ENCODE measurements around the gene DCC.

Gene DCC

GRCh38 chr18:53322163-53322562 is 982.2 kb downstream of the DCC start:
- H3K4me3 ChIP-seq (ENCODE audit: low read depth, low read length): no peak overlapping the region

- no peak overlapping the region for H3K4me3 ChIP-seq (ENCODE audit: low read depth, low read length)
These were observed 984.4 kb downstream of the DCC start for GRCh38 chr18:53324353-53324752.

- H3K4me3 ChIP-seq (ENCODE audit: low read depth, low read length): no peak overlapping the region
These were observed 1020.8 kb downstream of the DCC start for GRCh38 chr18:53360501-53361443.

- H3K4me3 ChIP-seq (ENCODE audit: low read depth, low read length): no peak overlapping the region
These were observed 1035.6 kb downstream of the DCC start for GRCh38 chr18:53375621-53376020.

DNA sequence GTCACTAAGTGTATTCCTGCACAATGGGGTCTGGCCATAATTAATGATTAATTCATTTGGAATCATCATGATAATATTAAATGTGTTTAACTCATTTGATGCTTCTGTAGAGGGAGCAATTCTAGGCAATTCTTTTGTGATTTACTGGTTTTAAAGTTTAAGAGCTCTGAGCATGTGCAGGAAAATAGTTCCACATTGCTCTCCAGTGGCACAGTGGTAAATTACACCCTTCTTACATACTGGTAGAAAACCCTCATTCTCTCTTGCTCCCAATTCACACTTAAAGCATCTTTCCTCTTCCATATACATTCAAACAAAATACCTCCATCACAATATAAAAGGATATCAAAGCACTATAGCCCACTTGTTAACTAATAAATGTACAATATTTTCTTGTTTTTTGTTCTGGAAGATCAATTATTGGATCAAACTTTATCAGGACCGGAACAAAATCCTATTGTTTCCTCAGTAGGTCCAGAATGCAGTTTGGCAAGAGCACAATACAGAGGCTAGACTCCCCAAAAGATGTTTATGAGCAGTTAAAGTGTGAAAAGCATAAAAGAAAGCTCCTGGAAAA is 1040.2 kb downstream of the DCC start:
- no peak overlapping the region for H3K4me3 ChIP-seq (ENCODE audit: low read depth, low read length)

DNA sequence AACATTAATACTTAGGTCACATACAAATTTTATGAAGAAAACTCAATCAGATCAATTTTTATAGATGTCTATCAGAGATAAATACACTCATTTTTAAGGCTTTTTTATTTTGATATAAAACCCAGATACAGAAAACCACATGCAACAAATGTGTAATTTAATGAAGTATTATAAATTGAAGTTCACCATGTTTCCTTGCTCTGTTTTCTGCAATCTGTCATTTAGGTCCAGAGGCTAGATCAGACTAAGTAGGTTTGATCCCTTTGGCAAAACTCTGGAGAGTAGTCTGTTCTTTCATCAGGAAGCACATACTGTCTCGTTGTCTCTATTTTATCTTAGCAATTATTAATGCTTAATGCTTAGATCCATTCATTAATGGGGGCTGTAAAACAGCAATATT is 1042.9 kb downstream of the DCC start:
- no peak overlapping the region for H3K4me3 ChIP-seq (ENCODE audit: low read depth, low read length)

- H3K4me3 ChIP-seq (ENCODE audit: low read depth, low read length): no peak overlapping the region
These were observed 1045.9 kb downstream of the DCC start for GRCh38 chr18:53385889-53386288.

DNA sequence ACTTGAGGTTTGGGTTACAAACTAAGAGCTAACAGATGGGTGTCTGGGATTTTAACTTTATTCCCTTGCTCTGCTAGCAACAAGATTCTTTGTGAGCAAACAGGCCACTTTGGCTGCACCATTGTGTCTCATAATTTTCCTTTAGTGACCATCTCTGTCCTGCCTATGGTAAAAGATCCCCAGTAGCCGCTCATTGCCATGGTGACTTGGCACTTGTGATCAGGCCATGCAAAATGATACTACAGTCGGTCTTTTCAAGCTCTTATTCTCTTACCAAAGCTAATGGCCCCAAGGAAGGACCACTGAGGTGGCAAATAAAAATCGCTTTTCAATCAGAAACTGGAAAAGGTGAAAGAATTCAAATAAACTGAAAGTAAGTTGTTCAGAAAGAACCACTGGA is 1047.6 kb downstream of the DCC start:
- H3K4me3 ChIP-seq (ENCODE audit: low read depth, low read length): no peak overlapping the region

- no peak overlapping the region for H3K4me3 ChIP-seq (ENCODE audit: low read depth, low read length)
These were observed 1062.7 kb downstream of the DCC start for GRCh38 chr18:53402670-53403069.

DNA sequence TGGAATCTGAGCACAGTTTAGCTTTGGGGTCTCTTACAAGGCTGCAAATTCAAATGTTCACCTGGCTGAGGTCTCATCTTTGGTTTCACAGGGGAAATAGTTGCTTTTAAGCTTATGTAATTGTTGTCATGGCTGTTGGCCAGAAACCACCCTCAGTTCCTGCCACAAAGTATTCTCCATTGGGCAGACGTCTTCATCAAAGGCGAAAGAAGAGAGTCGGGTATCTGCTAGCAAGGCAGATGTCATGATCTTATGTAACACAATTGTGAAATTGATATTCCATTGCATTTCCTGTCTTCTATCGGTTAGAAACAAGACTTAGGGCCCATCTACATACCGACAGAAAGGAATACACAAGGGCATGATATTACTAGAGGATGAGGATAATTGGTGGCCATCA is 1068.3 kb downstream of the DCC start:
- no peak overlapping the region for H3K4me3 ChIP-seq (ENCODE audit: low read depth, low read length)

GRCh38 chr18:53411511-53411910 is 1071.5 kb downstream of the DCC start:
- no peak overlapping the region for H3K4me3 ChIP-seq (ENCODE audit: low read depth, low read length)

- H3K4me3 ChIP-seq (ENCODE audit: low read depth, low read length): no peak overlapping the region
These were observed 1077.0 kb downstream of the DCC start for GRCh38 chr18:53417003-53417402.

- no peak overlapping the region for H3K4me3 ChIP-seq (ENCODE audit: low read depth, low read length)
These were observed 1081.9 kb downstream of the DCC start for GRCh38 chr18:53421869-53422268.

GRCh38 chr18:53422896-53423295 is 1082.9 kb downstream of the DCC start:
- no peak overlapping the region for H3K4me3 ChIP-seq (ENCODE audit: low read depth, low read length)

GRCh38 chr18:53426666-53427184 is 1086.7 kb downstream of the DCC start:
- no peak overlapping the region for H3K4me3 ChIP-seq (ENCODE audit: low read depth, low read length)

- no peak overlapping the region for H3K4me3 ChIP-seq (ENCODE audit: low read depth, low read length)
These were observed 1101.9 kb downstream of the DCC start for GRCh38 chr18:53441761-53442414.

GRCh38 chr18:53442415-53442783 is 1102.4 kb downstream of the DCC start:
- no peak overlapping the region for H3K4me3 ChIP-seq (ENCODE audit: low read depth, low read length)

DNA sequence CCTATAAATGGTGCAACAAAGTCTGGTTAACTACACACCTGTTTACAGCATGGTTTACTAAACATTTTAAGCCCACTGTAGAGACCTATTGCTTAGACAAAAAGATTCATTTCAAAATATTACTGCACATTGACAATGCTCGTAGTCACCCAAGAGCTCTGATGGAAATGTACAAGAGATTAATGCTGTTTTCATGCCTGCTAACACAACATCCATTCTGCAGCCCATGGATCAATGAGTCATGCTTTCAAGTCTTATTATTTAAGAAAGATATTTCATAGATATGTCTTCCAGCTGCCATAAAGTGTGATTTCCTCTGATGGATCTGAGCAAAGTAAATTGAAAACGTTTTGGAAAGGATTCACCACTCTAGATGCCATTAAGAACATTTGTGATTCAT is 1103.3 kb downstream of the DCC start:
- no peak overlapping the region for H3K4me3 ChIP-seq (ENCODE audit: low read depth, low read length)

- no peak overlapping the region for H3K4me3 ChIP-seq (ENCODE audit: low read depth, low read length)
These were observed 1103.8 kb downstream of the DCC start for GRCh38 chr18:53443831-53444230.

DNA sequence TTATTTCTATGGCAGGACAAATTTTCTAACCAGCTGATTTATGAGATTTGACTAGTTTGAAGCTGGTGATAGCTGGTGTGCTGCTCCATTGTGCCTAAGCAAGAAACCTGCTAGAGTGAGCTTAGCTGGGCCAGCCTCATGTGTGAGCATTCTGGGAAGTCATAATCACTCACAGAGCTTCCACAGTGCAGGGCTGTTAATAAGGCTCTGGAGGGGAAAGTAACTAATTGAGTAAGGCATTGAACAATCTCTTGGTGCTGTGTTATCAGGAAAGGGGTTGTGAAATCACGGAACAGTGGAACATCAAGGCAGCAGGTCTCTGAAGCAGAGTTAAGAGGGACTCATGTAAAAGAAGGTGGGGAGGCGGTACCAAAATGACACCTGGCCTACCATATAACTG is 1111.9 kb downstream of the DCC start:
- no peak overlapping the region for H3K4me3 ChIP-seq (ENCODE audit: low read depth, low read length)

DNA sequence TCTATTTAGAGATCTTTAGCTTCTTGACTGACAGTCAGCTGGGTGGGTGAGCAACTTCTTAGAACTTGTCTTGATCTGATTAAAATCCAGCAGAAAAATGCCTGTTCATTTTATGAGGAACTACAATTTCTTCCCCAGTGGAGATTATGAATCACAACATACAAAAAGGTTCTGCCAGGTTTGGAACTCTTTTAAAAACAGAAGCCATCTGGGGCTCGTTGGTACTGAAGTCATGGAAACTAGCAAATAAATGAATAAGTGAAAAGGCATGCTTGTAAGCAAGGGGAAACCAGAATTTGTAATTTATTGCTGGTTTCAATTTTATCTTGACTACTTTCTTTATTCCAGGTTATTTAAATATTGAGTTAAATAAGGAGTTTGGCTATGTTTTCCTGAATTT is 1117.1 kb downstream of the DCC start:
- no peak overlapping the region for H3K4me3 ChIP-seq (ENCODE audit: low read depth, low read length)

DNA sequence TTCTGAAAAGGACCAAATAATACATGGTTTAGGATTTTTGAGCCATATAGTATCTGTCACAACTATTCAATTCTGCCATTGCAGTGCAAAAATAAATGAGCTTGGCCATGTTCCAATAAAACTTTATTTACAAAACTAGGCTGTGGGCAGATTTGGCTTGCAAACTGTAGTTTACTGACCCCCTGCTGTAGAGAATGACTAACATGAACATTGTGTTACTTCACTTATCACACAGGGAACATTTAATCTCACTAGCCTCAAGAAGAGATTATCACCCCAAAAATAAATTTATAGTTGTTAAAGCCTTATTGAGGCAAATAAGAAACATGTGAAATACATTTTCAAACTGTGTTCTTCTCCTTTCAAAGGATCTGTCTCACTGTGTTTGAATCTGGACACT is 1118.3 kb downstream of the DCC start:
- no peak overlapping the region for H3K4me3 ChIP-seq (ENCODE audit: low read depth, low read length)
